ENCODE measurements around the gene SUSD6. TPM values are rescaled to one million over a fixed set of nuclear protein-coding genes. Genes with fewer than 3 reads are reported as not detected.
A peak's percentile ranks its signal among the peaks of the same experiment; 100 is the strongest.
"Not testable (repeated sequence)": the region's sequence is repeated elsewhere in the genome, so short reads cannot be mapped to it uniquely, and the experiment has no call there.

The SUSD6 gene
- total RNA-seq, 1 donor from 2014 or later: 68.9 TPM

- DNase-seq (ENCODE audit: low spot score): no peak
- peak; percentile 2 for ATAC-seq
- intact Hi-C loops (cut with DNase I): no loop called here
Observed at GRCh38 chr14:69716478-69717187, 105.2 kb downstream of the SUSD6 start.

GRCh38 chr14:69718614-69719013 is 107.2 kb downstream of the SUSD6 start:
- intact Hi-C loops (cut with DNase I); ATAC-seq; DNase-seq (ENCODE audit: low spot score): not testable (repeated sequence)

GRCh38 chr14:69719501-69719951 is 108.1 kb downstream of the SUSD6 start:
- peak; percentile 73 for ATAC-seq
- intact Hi-C loops (cut with DNase I): no loop called here
- no peak for DNase-seq (ENCODE audit: low spot score)

GRCh38 chr14:69720912-69721311 is 109.5 kb downstream of the SUSD6 start:
- intact Hi-C loops (cut with DNase I): no loop called here
- ATAC-seq: no peak
- no peak for DNase-seq (ENCODE audit: low spot score)

- intact Hi-C loops (cut with DNase I): loop anchor here (5.0 kb wide), 2 partner anchors 125 to 140 kb away; no protein-coding TSS in a partner anchor
Observed at GRCh38 chr14:69726761-69727511, 115.5 kb downstream of the SUSD6 start.

GRCh38 chr14:69727860-69728259 is 116.5 kb downstream of the SUSD6 start:
- DNase-seq (ENCODE audit: low spot score) (no peak), ATAC-seq (no peak)
- intact Hi-C loops (cut with DNase I): loop anchor here (5.0 kb wide), 2 partner anchors 126 to 141 kb away; no protein-coding TSS in a partner anchor

More at GRCh38 chr14:69726761-69727511, 115.5 kb downstream of the SUSD6 start:
- DNase-seq (ENCODE audit: low spot score) (peak; percentile 93), ATAC-seq (peak; percentile 97)

- intact Hi-C loops (cut with DNase I); DNase-seq (ENCODE audit: low spot score); ATAC-seq: not testable (repeated sequence)
Observed at GRCh38 chr14:69731919-69732598, 120.7 kb downstream of the SUSD6 start.

GRCh38 chr14:69736405-69736804 is 125.0 kb downstream of the SUSD6 start:
- ATAC-seq; intact Hi-C loops (cut with DNase I); DNase-seq (ENCODE audit: low spot score): not testable (repeated sequence)

GRCh38 chr14:69741055-69741454 is 129.7 kb downstream of the SUSD6 start:
- DNase-seq (ENCODE audit: low spot score) (no peak), ATAC-seq (no peak)
- intact Hi-C loops (cut with DNase I): no loop called here

GRCh38 chr14:69749956-69750355 is 138.6 kb downstream of the SUSD6 start:
- intact Hi-C loops (cut with DNase I): no loop called here
- no peak for DNase-seq (ENCODE audit: low spot score)
- no peak for ATAC-seq

GRCh38 chr14:69750495-69750894 is 139.1 kb downstream of the SUSD6 start:
- DNase-seq (ENCODE audit: low spot score): no peak
- ATAC-seq: no peak
- intact Hi-C loops (cut with DNase I): no loop called here

- DNase-seq (ENCODE audit: low spot score): no peak
- intact Hi-C loops (cut with DNase I): no loop called here
- no peak for ATAC-seq
Observed at GRCh38 chr14:69752773-69753172, 141.4 kb downstream of the SUSD6 start.

GRCh38 chr14:69753860-69754259 is 142.5 kb downstream of the SUSD6 start:
- intact Hi-C loops (cut with DNase I): no loop called here
- no peak for DNase-seq (ENCODE audit: low spot score)
- no peak for ATAC-seq

GRCh38 chr14:69754487-69754886 is 143.1 kb downstream of the SUSD6 start:
- ATAC-seq: no peak
- no peak for DNase-seq (ENCODE audit: low spot score)
- intact Hi-C loops (cut with DNase I): no loop called here

GRCh38 chr14:69755296-69755695 is 143.9 kb downstream of the SUSD6 start:
- DNase-seq (ENCODE audit: low spot score) (no peak), ATAC-seq (no peak)
- intact Hi-C loops (cut with DNase I): no loop called here

GRCh38 chr14:69755784-69756183 is 144.4 kb downstream of the SUSD6 start:
- DNase-seq (ENCODE audit: low spot score) (no peak), ATAC-seq (no peak)
- intact Hi-C loops (cut with DNase I): no loop called here

- ATAC-seq (no peak), DNase-seq (ENCODE audit: low spot score) (no peak)
- intact Hi-C loops (cut with DNase I): no loop called here
Observed at GRCh38 chr14:69756298-69756697, 144.9 kb downstream of the SUSD6 start.

GRCh38 chr14:69760810-69761209 is 149.4 kb downstream of the SUSD6 start:
- DNase-seq (ENCODE audit: low spot score) (no peak), ATAC-seq (no peak)
- intact Hi-C loops (cut with DNase I): no loop called here

GRCh38 chr14:69763761-69764510 is 152.5 kb downstream of the SUSD6 start:
- ATAC-seq (no peak), DNase-seq (ENCODE audit: low spot score) (no peak)
- intact Hi-C loops (cut with DNase I): no loop called here
